Activated CD4-positive, CD25-positive, alpha-beta regulatory T cell treated with anti-CD3 and anti-CD28 coated beads, Interleukin-2, amount 50 U/mL, for 24 hours (primary cell): Measurements from ENCODE around the gene SLC28A3.

Experiments used
- ATAC-seq, 2 donors: fragments of 150-1000 bp; cut with Tn5 transposase; one replicate each; pipeline ENCODE4 v1.10.0; 2021; ENCODE audit warnings: mild to moderate bottlenecking in 1 of 2, moderate library complexity in 1 of 2

Gene SLC28A3

DNA sequence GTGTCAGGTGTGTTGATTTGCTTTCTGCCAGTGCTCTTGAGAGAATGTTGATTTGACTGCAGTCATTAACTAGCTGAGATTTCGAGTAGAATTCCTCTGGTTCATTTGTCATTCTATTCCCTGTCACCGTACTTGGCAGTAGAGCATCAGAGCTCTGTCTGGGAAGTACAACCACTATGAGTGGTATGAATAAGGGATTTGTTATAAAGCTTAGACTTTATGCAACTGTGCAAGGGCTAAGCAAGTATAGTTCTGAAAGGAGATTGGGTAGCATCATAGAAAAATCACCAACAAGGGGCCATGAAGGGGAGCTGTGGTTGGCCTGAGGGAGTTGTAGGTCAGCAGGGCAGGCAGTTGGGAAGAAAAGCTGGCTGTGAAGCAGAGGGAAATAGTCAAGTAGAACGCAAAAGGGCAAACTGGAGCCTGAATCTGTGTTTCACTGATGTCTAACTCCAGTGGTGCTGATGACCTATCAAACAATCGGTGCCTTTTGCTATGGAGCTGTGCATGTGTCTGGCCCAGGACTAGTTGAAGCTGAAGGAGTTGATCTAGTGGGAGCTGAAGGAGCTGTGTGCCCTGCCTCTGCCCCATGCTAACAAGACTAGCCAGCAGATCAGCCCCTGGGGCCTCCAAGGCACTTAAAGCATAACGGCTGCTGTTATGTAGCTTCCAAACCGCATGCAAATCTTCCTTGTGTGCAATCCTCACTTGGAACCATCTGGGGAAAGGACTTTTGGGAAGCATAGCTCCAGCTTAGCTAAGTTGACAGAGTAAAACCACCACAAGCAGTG, 110.0 kb downstream of the SLC28A3 start:
- ATAC-seq, result no peak

DNA sequence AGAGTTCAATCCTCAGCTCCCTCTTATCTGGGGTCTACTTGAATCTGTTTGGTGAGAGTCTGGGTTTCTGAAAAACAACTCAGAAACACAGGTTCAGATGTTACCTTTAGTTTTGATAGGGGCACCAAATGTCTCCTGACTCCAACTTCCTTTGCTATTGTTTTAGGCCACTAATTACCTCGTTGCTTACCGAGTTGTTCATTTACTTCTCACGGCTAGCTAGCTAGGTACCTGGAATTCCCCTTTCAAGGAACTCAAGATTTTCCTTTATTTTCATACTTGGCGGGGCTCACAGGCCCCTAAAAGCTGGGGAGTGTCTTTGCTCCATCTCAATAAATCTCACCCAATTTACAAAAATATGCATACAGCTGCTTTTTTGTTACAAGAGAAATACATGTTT, 111.4 kb downstream of the SLC28A3 start:
- no peak for ATAC-seq

DNA sequence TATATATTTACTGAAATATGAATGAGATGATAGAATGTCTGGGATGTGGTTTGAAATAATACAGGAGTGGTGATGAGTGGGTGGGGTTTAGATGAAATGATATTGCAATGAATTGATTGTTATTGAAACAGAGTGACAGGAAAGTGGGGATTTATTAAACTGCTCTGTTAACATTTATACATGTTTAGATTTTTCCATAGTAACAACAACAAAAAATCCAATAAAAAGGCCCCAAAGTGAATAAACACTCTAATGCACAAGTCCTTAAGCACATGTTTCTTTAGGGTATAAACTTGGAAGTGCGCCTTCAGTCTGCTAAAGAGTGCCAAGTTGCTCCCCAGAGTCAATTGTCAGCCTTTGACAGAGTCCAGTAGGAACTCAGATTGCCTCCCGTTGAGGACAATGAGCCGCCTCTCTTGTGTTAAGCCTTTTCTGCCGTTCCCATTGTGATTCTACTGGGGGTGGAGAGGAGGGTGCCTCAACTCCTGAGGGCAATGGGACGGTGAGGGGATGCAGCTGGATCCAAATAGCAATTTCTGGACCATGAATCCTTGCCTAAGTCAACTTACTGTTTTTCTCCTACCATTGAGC, 112.3 kb downstream of the SLC28A3 start:
- ATAC-seq, result no peak

DNA sequence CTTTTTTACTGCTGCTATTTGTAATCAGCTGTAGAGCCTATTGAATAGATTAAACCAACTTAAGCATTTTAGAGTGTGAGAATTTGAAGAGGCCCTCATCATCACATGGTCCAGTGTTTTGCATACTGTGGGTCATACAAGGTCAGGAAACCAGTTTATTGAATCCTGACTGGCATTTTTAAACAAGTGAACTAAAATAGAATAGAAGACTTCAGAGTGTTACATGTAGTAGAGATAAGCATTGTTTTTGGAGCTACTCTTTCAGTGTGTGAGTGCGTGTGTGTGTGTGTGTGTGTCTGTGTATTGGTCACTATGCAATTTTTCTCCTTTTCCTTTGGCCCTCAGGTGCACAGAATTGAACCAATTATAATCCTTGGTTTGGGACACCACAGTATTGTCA, 114.4 kb downstream of the SLC28A3 start:
- ATAC-seq, result no peak
